22Rv1 (cell line): Measurements from ENCODE around the gene DAGLA.

Experiments
- ZFX ChIP-seq: fragments of 450-650 bp; IDR thresholded peaks from 2 replicates; pipeline ENCODE4 v1.6.1; 2017; ENCODE audit warnings: antibody characterized with exemption, borderline replicate concordance
- TF ChIP-seq, protein P1 (sequence below): fragments of 450-650 bp; IDR thresholded peaks from 2 replicates; pipeline ENCODE4 v1.5.1; 2017; ENCODE audit warnings: mild to moderate bottlenecking

DNA sequence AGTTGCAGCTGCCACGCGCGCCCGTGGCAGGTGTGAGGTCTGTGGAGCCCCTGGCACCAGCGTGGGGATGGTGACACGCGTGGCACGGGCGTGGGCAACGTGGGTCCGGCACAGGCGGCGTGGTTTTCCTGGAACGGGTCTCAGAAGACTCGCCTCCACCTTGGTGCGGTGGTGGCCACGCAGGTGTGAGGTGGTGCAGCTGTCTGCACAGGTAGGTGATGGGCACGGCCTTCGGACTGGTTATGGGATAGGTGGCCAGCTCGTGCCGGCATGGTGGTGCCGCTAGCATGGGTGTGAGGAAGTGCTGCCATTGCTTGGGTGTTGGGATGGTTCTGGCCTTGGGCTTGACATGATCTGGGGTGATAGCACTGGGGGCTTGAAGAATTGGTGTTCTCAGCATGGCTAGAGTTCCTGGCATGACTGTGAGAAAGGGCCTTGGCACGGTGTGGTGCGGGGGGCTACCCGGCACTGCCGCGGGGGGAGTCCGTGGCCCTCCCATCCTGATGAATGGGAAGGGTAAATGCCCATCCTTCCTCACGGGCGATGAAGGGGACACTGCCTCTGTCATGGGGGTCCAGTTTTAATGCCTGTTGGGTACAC, 531 bp downstream of the DAGLA start:
- TF ChIP-seq, protein P1, sequence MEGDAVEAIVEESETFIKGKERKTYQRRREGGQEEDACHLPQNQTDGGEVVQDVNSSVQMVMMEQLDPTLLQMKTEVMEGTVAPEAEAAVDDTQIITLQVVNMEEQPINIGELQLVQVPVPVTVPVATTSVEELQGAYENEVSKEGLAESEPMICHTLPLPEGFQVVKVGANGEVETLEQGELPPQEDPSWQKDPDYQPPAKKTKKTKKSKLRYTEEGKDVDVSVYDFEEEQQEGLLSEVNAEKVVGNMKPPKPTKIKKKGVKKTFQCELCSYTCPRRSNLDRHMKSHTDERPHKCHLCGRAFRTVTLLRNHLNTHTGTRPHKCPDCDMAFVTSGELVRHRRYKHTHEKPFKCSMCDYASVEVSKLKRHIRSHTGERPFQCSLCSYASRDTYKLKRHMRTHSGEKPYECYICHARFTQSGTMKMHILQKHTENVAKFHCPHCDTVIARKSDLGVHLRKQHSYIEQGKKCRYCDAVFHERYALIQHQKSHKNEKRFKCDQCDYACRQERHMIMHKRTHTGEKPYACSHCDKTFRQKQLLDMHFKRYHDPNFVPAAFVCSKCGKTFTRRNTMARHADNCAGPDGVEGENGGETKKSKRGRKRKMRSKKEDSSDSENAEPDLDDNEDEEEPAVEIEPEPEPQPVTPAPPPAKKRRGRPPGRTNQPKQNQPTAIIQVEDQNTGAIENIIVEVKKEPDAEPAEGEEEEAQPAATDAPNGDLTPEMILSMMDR: no peak
- no peak for TF ChIP-seq ZFX
